GM19467 (cell line): Measurements from ENCODE around the gene MARVELD3.

Source experiments
- ATAC-seq: cut with Tn5 transposase; IDR thresholded peaks from one replicate; pipeline ENCODE4 v1.9.1; 2021; ENCODE audit warnings: mild to moderate bottlenecking, moderate library complexity; ENCODE audit not compliant: unreplicated experiment

The MARVELD3 gene

GRCh38 chr16:71622088-71622487 lies 3.9 kb upstream of the MARVELD3 start:
- no peak for ATAC-seq

- ATAC-seq = no peak
Observed at GRCh38 chr16:71623597-71623996, 2.4 kb upstream of the MARVELD3 start.

DNA sequence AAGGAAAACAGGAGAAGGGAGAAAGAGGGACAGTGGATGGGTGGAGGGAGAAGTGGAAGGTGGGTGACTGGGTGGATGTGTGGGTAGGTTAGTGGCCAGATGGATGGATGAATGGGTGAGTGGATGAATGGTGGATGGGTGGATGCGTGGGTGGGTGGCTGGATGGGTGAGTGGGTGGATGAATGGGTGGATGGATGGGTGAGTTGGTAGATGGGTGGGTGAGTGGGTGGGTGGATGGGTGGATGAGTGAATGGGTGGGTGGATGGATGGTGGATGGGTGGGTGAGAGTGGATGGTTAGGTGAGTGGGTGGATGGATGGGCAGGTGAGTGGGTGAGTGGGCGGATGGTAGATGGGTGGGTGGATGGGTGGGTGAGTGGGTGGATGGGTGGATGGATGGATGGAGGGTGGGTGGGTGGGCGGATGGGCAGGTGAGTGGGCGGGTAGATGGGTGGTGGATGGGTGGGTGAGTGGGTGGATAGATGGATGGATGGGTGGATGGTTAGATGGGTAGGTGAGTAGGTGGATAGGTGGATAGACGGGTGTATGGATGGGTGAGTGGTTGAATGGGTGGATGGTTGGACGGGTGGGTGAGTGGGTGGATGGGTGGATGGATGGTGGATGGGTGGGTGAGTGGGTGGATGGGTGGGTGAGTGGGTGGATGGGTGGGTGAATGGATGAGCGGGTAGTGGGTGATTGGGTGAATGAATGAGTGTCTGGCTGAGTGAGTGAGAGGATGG lies 702 bp upstream of the MARVELD3 start:
- no peak for ATAC-seq

- ATAC-seq = no peak
Observed at GRCh38 chr16:71626858-71627213, 852 bp downstream of the MARVELD3 start.

DNA sequence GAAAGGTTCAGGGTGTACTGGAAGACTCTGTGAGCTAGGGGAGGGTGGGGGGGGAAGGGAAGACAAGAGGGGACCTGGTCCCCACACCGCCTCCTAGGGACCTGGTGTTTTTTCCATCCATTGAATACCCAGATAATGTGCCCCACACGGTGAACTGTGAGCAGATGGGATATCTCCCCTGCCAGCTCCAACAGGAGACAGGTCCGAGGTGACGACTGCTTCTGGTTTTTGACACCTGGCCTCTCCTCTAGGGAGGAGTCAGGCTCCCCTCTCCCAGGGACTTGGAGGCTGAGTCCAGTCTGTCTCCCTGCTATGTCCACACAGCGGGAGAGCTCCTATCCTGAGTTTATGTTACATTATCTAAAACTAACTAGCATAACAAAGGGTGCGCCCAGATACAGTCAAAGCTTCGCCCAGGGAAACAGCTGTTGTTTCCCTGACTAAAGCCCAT lies 1.8 kb downstream of the MARVELD3 start:
- ATAC-seq = no peak

DNA sequence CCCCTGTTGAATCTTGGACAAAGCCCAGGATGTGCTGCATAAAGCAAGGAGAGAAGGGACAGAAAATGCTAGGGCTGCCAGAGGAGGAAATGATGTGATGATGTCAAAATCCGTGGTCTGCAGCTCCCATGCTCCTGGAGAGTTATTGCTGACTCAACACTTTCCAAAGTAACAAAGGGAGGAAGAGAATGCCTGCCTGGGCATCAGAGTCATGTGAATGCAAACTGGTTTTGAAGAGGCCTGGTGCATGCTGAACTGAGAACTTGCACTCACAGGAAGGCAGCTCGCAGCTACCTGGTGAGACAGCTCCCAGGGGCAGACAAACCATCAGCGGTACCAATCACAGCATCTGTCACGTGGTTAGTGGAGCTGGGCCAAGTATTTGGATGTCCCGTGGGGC lies 2.8 kb downstream of the MARVELD3 start:
- ATAC-seq = no peak

DNA sequence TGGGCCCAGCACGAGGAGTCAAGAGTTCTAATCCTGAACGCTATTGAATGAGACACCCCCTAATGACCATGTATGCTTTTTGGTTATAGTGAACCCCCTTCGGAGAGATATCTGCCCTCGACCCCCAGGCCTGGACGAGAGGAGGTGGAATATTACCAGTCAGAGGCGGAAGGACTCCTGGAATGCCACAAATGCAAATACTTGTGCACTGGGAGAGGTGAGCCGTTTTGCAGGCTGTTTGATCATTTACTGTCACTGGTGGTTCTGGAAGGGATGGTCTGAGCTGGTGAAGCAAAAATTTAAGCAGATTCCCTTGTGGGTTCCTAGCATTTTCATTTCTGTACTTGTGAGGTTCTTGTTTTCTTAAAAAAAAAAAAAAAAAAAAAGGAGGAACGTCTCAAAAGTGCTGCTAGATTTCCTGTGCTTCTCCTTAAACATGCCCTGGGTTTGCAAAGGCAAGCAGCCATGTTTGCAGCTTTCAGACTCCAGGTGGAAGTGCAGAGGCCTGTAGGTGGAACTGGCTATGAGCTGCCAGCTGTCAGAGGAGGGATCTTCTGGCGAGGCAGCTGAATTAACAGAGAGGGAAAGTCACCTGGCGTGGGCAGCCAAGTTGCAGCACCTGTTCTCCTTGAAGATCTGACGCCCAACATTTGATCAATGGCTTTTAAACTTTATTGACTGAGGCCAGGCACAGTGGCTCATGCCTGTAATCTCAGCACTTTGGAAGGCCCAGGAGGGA lies 3.5 kb downstream of the MARVELD3 start:
- ATAC-seq = no peak

DNA sequence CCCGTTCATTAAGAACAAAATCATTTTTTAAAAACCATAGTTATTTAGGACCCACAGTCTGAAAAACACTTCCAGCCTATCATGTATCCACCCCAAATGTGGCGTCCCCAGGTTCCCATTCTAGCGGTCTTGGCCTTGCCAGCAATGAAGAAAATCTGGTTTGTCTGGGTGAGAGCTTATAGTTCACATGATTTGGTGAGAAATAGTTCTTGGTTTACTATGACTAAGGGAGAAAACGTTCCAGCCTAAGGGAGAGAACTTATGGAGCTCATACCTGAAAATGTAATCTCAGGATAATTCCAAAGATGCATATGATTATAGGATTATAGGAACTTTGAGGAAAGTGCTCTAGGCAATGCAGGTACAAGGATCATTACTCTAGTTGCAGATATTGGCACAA lies 4.8 kb downstream of the MARVELD3 start:
- no peak for ATAC-seq

GRCh38 chr16:71631776-71632175 lies 5.8 kb downstream of the MARVELD3 start:
- ATAC-seq = no peak

DNA sequence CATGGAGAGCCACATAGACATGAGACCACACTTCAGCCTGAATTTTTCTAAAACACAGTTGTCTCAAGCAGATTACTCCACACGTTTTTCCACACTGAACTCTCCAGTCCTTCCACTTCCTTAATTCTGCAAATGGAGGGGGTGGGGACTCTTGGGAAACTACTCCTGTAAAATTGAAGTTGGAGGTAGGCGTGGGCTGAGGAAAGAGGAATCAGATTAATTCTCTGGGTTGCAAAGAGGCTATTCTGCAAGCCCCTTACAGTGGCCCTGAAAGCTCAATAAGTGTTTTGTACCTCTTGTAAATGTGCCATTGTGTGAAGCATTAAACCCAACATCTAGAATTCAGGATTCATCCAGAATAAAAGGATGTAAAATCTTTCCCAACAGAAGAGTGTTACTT lies 9.6 kb downstream of the MARVELD3 start:
- ATAC-seq = no peak

DNA sequence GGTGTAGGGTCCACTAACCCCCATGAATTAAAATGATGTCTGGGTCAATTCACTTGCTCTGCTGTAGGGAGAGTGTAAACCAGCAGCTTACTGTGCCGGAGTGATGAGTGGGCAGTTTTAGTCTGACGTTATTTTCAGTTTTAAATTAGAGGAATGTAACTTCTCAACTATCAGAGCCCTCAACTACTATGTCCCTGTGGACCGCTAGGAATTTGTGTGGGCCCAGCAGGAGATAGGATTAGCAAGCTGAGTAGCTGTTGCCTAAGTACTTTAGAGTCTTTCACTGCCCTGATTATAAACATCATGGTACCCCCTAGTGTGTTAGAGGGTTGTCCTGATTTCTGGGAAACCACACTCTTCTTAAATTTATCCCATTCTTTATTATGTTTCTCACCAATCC lies 11.4 kb downstream of the MARVELD3 start:
- no peak for ATAC-seq

DNA sequence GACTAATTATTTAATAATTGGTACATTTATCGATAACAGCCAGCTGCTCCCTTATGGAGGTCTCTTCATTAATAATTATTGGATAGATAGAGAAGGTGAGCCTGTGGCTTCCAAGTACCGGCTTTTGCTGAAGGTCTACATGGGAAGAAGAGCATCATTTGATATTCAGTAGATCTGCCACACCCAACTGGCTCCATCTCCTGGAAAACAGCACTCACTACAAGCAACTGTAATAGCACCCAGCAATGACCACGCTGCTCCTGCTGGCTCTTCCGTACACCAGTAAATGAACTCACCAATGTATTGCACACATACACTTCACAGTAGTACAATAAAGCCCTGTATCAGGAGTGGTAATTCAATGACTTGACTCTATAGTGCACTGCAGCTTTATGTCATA lies 19.5 kb downstream of the MARVELD3 start:
- ATAC-seq = no peak

DNA sequence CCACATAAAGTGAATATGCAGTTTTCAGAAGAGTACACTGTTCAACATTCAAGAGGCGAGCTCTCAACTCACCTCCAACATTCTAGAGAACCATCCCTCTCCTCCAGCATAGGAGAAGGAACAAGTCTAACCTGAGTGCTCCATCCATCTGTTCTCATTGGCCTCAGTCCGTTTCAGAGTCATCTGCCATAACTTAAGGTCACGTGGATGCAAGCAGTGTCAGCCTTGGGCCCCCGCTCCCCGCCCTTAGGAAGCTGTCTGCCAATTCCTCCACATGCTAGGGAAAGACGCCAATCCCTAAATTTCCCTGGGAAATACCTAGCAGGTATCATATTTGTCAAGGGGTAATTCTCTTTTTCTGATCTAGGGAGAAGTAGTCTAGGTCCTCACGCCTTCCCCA lies 21.4 kb downstream of the MARVELD3 start:
- ATAC-seq = no peak

- ATAC-seq = no peak
Observed at GRCh38 chr16:71648162-71648561, 22.2 kb downstream of the MARVELD3 start.

DNA sequence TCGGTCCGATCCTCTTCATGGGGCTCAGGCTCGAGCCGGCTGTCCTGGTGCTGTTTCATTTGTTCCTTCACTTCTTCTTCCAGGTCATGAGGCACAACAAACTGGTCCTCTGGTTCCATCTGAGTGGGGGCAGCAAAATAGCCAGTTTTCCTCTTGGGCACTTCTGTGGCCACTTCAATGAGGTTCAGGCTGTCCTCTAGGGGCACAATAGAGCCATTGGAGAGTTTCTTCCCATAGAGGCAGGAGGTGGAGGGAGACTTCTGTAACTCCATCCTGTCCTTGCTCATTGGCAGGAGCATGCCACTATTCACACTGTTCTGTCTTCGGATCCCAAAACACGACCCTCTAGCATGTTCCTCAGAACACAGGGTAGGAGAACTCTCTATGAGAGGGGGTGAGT lies 22.9 kb downstream of the MARVELD3 start:
- no peak for ATAC-seq

DNA sequence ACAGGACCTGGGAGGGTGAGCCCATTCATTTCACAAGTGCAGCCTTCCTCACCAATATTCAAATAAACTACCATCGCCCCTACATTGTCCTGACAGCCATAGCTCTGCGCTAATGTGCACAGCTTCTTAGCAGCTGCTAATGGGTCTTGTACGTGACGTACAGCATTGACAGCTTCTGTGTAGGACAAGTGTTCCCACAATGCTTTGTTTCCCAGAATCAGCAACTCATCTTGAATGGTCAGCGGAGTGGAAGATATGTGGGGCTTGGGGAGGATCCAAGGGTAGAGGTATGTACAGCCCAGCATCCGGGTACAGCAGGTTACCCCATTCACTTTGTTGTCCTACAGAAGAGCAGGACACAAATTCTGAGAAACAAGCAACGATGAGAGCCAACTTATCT lies 23.7 kb downstream of the MARVELD3 start:
- no peak for ATAC-seq

DNA sequence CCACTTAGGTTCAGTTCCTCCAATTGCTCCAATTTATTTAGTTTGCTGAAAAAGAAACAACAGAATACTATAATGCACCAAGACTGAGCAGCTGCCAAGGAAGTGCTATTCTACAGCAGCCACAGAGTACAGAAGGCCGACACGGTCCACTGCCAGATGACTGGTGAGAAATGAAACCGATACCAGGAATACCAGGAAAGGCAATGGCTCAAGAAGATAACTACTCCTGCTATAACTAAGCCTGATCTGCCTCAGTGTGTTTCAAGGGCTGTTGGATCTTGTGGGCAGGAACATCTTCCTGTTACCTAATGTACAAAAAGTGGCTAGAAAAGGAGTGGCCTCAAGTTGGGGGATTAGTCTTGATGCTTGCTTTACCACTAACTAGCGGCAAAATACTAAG lies 32.8 kb downstream of the MARVELD3 start:
- ATAC-seq = no peak

- no peak for ATAC-seq
Observed at GRCh38 chr16:71659471-71659870, 33.5 kb downstream of the MARVELD3 start.

GRCh38 chr16:71666264-71666663 lies 40.3 kb downstream of the MARVELD3 start:
- ATAC-seq = no peak

DNA sequence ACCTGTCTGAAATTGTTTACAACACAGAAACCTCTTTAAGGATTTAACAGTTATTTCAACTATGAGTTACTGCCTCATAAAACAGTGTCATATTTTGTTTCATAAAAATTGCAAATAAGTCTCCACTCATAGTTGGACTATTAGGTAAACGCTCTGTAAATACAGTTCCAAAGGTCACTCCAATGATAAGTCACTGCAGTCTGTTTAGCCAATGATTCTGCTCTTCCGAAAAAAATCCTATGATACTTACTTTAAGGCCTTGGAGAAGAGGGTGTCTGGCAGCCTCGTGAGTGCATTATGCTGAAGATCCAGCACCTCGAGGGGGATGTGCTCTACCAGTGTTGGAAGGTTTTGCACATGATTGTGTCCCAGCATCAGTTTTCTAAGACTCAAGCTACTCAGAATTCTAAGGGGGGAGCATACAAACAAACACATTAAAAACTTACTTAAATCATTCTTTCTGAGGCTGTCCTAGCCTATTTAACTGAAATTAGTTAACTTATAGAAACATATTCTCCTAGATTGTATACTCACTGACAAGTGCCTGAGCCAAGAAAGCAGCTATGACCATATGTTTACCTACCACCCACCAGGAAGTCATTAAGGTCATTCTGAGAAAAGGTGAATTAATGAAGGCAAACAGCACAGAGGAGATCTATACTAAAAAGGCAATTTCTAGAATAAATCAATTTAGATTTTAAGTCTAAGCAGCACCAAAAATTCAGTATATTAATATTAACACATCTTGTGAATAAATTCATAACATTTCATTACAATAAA lies 41.1 kb downstream of the MARVELD3 start:
- no peak for ATAC-seq

DNA sequence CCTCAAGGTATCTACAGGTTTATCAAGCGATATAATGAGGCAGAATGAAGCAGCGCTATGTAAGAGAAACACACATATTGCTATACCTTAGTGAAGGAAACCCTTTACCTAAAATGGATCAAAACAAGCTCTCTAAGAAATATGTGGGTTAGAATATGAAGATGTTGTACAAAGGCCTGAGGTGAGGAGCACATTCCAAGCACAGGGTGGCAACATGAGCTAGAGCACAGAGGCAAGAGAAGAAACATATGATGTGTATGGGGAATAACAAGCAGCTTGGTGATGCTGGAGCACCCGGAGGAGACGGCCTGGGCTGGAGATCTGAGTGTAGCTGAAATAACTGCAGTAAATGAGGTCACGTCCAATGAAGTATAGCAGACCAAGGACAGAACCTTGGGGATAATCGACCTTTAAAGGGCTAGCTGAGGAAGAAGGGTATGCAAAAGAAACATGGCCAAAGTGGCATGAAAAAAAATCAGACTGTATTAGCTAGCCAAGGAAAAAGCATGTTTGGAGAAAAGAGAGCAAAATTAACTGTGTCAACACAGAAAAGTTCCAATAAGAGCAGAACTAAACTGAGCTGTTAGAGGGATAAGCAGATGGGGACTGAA lies 44.0 kb downstream of the MARVELD3 start:
- ATAC-seq = no peak
